GM19328 (cell line): ENCODE measurements around the gene FAM240A.

Source experiments
- ATAC-seq: cut with Tn5 transposase; IDR thresholded peaks from one replicate; pipeline ENCODE4 v1.9.1; 2021; ENCODE audit warnings: mild to moderate bottlenecking, moderate library complexity; ENCODE audit not compliant: unreplicated experiment

The FAM240A gene

GRCh38 chr3:46673151-46674030 lies 61.1 kb downstream of the FAM240A start:
- ATAC-seq = no peak

- ATAC-seq = no peak
Observed at GRCh38 chr3:46674031-46674845, 61.9 kb downstream of the FAM240A start.

- no peak for ATAC-seq
Observed at GRCh38 chr3:46675426-46675825, 63.1 kb downstream of the FAM240A start.
